Gastroesophageal sphincter (tissue), 4 donors: ENCODE measurements around the gene LRP1B. TPM values are rescaled to one million over a fixed set of nuclear protein-coding genes. Genes with fewer than 3 reads are reported as not detected.

ENCODE experiments used
- small RNA-seq, 4 donors: library from RNA; depleted of rRNA; stranded (forward); fragments of <200 nt; gene quantifications; one replicate each; pipeline ENCODE3, GENCODE V24; 2016
- total RNA-seq, 4 donors: library from RNA; depleted of rRNA; stranded (reverse); fragments of >200 nt; gene quantifications; one replicate each; pipeline ENCODE4 v1.1.0, GENCODE V29; 2016

The LRP1B gene
- total RNA-seq, 4 donors from 2014 or later: 0.27 to 20.7 (median 3.2) TPM

Small RNA genes lying within 50 kb of the gene (small RNA-seq; reads per million reads assigned to genes)
- gene AC068287.1 (0 reads per million in 4 donors), gene MTCO1P44 (0 reads per million in 4 donors), gene RF00019 (0 reads per million in 4 donors), gene RF02271 (0 reads per million in 4 donors), gene RNU6-904P (0 reads per million in 4 donors)
